SK-N-MC (cell line): ENCODE results near the gene CAMK1G.

ENCODE experiments used
- EZH2 ChIP-seq: fragments of 200-600 bp; sonication (generic); IDR thresholded peaks from one replicate; pipeline ENCODE4 v1.6.1; 2017; ENCODE audit warnings: antibody characterized with exemption
- POLR2AphosphoS5 ChIP-seq: IDR thresholded peaks from 2 replicates; pipeline ENCODE4 v1.6.1; 2012; ENCODE audit warnings: mild to moderate bottlenecking, low read depth, low read length, borderline replicate concordance

GRCh38 chr1:209593747-209594146 is 10.2 kb downstream of the CAMK1G start:
- TF ChIP-seq EZH2 (no peak), POLR2AphosphoS5 (no peak)
